OCI-M2 (cell line): ENCODE results near the gene RAB5IF.
"Not testable (repeated sequence)": the region's sequence is repeated elsewhere in the genome, so short reads cannot be mapped to it uniquely, and the experiment has no call there.

Experiments used
- DNase-seq: peaks from one replicate; lab custom pipeline; 2025; ENCODE audit not compliant: unreplicated experiment; lab: John Stamatoyannopoulos, UW

RAB5IF gene

DNA sequence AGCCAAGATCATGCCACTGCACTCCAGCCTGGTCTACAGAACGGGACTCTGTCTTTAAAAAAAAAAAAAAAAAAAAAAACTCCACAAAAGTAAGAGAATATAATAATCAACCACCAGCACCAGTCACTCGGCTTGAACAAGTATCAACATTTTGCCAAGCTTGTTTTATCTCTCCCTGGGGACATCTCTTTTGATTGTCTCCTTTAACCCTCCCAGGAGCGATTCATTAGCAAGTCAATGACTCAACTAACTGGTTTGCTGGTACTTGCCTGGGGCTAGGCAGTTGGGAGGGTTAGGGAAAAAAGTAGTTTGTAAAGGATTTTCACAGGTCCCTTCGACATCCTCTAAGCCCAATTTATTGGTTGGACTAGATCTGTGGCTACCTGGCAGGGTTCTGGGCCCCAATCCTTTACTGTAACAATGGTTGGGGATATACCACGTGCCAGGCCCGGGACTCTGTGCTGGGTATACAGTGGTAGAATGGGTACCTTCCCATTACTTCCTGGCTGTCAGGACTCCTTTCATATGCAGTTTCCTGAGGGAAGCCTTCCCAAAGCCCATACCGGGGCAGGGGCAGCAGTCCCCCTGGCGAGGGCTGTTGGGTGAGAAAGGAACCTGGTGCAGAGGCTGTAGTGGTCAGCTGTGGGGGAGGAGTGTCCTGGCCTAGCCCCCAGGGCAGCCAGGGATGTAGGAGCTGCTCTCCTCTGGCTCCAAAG, 20.0 kb upstream of the RAB5IF start:
- no peak for DNase-seq

- DNase-seq: no peak
Observed at GRCh38 chr20:36587388-36588070, 18.1 kb upstream of the RAB5IF start.

DNA sequence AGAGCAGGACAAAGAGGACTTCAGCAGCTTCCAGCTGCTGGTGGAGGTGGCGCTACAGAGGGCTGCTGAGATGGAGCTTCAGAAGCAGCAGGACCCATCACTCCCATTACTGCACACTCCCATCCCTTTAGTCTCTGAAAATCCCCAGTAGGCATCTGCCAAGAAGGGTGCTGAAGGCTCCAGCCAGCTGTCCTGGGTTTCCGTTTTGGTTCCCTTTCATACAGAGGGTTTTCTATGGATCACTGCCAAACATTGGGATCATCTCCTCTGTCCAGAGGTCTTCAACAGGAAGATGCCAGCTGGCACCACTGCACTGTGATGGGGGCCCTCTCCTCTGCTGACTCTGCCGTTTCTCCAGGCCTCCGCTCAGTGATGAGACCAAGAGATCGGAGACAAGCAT, 14.3 kb upstream of the RAB5IF start:
- DNase-seq: no peak

DNA sequence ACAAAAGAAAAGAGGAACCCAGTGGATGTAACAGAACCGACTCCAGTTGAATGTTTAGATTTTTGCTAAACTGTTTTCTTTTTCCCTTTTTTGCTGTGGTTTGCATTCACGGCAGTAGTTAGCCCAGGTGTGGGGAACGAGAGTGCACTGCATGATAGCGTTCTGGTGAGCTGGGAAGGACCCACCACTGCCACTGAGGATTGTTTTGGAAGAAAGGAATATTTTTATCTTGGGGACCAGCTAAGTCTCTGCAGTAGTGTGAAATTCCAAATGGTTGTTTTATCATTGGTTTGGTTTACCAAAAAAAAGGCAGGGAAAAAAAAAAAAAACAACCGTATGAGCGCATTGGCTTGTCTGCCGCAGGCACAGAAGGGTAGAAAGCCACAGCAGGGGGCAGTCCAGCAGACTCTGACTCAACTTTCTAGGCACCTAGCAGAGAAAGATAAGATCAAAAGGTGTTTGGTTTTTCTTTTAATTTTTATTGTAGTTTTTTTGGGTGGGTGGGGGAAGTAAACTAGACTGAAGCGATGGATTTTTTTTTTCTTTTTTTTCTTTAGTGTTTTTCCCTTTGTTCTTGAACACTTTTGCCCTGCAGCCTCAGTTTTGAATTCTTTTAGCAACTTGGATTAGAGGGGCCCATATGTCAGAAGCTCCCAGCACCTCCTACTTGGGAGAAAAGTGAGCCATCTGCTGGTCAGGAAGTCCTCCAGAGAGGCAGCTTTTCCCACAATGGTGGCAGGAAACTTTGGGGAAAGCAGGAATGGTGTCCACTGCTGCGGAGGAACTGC, 13.5 kb upstream of the RAB5IF start:
- DNase-seq: no peak

- DNase-seq: no peak
Observed at GRCh38 chr20:36593347-36593929, 12.1 kb upstream of the RAB5IF start.

DNA sequence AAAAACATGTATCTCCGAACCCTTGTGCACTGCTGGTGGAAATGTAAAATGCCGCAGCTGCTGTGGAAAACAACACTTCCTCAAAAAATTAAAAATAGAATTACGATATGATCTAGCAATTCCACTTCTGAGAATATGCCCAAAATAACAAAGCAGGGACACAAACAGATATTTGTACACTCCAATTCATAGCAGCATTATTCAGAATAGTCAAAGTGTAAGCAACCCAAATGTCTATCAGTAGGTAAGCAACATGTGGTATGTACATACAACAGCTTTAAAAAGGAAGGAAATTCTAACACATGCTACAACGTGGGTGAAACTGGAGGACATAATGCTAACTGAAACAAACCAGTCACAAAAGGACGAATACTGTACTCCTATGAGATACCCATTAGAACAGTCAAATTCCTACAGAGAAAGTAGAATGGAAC, 5.7 kb upstream of the RAB5IF start:
- DNase-seq: no peak

- DNase-seq: no peak
Observed at GRCh38 chr20:36601540-36601939, 4.0 kb upstream of the RAB5IF start.

GRCh38 chr20:36604952-36605398, 604 bp upstream of the RAB5IF start:
- DNase-seq: no peak

- DNase-seq: no peak
Observed at GRCh38 chr20:36606158-36607066, 833 bp downstream of the RAB5IF start.

DNA sequence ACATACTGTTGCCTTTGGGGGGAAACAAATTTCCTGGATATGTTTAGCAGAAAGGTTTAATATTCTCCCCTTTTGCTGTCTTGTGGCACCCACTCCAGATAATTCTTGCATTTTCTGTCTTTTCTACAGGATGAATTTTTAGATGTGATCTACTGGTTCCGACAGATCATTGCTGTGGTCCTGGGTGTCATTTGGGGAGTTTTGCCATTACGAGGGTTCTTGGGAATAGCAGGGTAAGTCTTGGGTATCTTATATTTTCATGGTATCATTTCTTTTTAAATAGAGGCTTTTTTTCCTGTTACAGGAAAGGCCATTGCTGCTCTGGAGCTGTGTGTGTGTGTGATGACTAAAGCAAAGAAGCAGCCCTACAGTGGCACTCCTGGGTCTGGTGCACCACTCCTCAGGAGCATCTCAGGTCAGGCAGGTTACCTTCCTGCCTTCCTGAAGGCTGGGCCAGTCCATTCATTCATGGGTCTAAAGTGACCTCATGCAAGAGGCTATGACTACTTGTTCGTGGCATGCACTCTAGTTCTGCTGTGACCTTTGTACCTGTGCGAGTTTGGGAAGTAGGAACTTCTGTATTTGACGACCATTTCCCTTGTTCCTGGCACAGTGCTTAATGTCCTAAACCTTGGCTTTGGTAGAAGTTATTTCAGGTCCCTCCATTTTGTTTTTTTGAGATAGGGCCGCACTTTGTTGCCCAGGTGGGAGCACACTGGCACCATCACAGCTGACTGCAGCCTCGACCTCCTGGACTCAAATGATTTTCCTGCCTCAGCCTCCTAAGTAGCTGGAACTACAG, 2.2 kb downstream of the RAB5IF start:
- DNase-seq: no peak

DNA sequence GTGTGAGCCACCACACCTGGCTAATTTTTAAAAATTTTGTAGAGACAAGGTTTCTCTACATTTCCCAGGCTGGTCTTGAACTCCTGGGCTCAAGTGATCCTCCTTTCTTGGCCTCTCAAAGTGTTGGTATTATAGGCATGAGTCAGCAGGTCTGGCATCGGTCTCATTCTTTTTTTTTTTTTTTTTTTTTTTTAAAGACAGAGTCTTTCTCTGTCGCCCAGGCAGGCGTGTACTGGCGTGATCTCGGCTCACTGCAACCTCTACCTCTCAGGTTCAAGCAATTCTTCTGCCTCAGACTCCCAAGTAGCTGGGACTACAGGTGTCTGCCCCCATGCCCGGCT, 2.8 kb downstream of the RAB5IF start:
- DNase-seq: not testable (repeated sequence)

- DNase-seq: no peak
Observed at GRCh38 chr20:36611625-36612024, 6.0 kb downstream of the RAB5IF start.

- DNase-seq: no peak
Observed at GRCh38 chr20:36613974-36614373, 8.4 kb downstream of the RAB5IF start.

DNA sequence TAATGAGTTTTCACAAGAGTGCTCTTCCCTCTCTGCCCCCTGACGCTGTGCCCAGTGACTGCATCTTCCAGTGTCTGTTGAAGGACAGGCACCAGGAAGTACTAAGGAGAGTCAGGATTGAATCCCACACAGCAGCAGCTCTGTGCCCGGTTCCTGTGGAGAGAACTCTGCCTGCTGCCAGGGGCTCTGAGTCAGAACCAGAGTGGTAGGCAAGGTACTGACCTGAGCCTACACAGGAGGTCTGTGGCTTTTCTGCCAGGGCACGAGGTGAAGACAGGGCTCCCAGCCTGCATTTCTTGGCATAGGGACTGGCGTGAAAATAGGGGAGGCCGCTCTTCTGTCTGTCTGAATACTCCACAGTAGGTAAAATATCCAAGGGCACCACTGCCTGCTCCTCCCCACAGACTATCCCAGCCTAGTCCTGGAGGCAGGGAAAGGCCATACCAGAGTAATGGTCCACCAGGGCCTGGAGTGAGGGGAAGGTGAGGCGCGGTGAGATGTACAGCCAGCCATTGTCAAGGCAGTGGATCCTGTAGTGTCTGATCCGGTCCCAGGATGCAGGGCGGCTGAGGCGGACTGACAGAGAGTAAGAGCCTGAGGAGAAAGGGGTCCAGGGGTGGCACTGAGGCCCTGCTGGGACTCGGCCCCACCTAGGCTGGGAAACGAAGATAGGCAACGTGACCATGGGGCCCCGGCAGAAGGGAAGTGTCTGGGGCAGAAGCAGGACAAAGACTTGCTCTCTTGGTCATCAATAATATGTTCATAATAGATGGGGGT, 9.4 kb downstream of the RAB5IF start:
- DNase-seq: no peak

- no peak for DNase-seq
Observed at GRCh38 chr20:36620917-36621316, 15.3 kb downstream of the RAB5IF start.

DNA sequence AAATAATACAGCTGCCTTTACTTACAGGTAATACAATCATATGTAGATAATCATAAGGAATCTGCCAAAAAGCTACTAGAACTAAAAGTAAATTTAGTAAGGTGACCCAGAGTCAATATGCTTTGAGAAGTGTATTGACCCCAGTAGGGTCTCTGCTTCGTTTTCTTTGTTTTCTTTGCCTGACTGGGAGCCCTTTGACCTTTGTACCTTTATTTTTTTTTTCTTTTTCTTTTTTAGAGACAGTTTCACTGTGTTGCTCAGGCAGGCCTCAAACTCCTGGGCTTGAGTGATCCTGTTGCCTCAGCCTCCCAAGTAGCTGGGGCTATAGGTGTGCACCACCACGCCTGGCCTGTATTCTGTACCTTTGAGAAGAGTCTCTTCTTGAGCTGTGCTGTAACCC, 17.9 kb downstream of the RAB5IF start:
- DNase-seq: no peak

DNA sequence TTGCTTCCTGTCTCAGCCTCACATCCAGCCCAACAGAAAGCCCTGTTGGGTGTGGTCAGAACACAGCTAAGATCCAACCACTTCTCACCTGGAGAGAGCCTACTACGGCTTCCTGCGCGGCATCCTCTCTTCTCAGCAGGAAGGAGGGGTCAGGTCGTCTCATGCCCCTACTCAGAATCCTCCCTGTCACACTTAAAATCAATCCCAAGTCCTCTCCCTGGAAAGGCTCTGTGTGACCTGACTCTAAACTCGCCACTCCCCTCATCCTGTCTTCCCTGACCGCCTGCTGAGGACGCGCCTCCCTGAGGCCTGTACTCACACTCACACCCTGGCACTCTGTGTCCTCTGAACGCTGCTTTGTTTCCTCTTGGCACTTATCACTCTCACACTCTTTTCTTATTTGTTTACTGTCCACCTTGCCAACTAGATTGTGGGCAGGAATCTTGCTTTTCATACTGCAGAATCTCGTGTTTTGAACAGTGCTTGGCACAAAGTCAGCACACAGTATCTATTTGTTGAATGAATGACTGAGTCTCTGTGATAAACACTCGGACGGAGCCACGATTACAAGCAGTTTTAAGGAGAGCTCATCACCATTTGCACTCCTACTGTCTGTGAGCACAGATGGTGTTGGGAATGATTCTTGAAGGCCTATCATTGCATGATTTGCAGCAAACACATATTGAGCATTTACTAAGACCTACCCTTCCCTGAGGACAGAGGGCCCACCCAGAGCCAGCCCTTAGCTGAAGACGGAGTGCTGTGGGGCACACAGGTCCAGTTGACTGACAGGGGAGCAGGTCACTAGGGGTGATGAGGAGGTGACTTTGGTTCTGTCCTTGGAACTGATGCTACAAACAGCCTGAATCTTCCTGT, 18.7 kb downstream of the RAB5IF start:
- no peak for DNase-seq

DNA sequence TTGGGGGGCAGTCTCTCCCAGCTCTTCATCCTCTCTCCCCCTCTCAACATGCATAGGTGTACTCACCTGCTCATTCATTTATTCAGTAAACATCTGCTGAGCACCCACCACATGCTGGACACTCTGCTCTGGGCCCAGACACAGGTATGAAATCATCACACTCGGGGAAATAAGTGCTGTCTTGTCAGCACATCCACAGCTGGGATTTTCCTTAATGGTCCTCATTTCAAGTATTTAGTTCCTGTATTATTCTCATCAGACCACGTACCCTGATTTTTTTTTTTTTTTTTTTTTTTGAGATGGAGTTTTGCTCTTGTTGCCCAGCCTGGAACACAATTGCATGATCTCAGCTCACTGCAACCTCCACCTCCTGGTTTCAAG, 19.4 kb downstream of the RAB5IF start:
- DNase-seq: no peak
